NCI-H774 (cell line): ENCODE data around the gene SPAG17.

Source experiments
- DNase-seq: peaks from one replicate; lab custom pipeline; 2025; lab: John Stamatoyannopoulos, UW

Gene SPAG17

GRCh38 chr1:118185084-118185832 lies at the start of gene SPAG17:
Gene SPAG17, minus strand, starts transcription at chr1:118185228. Its CDS starts 71 bp downstream, at chr1:118185157.
- peak; percentile 75 for DNase-seq

- no peak for DNase-seq
Observed at GRCh38 chr1:118225471-118225870, 40.4 kb upstream of the SPAG17 start.

- DNase-seq: no peak
Observed at GRCh38 chr1:118223426-118223825, 38.4 kb upstream of the SPAG17 start.

DNA sequence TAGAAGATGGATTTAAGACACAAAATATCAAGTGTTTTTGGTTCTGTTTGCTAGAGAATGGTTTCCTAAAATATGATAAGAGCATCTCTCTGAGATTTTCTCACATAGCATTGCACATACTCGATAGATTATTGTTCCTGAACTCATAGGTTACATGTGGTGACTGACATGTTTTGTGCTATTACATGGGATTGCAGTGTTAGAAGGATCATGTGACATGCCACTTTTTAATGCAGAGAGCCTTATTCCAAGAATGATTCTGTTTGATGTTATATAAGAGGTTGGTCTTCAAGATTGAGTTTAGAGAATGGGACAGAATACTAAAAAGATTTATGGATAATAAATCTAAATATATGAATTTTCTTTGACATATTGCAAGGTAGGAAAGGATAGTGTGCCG lies 34.4 kb upstream of the SPAG17 start:
- no peak for DNase-seq

- DNase-seq: peak; percentile 17
Observed at GRCh38 chr1:118217141-118217838, 32.3 kb upstream of the SPAG17 start.

GRCh38 chr1:118214866-118215265 lies 29.8 kb upstream of the SPAG17 start:
- DNase-seq: no peak

- no peak for DNase-seq
Observed at GRCh38 chr1:118210723-118211110, 25.7 kb upstream of the SPAG17 start.

- no peak for DNase-seq
Observed at GRCh38 chr1:118210051-118210722, 25.2 kb upstream of the SPAG17 start.

GRCh38 chr1:118209648-118210047 lies 24.6 kb upstream of the SPAG17 start:
- DNase-seq: no peak

- no peak for DNase-seq
Observed at GRCh38 chr1:118206966-118207365, 21.9 kb upstream of the SPAG17 start.

DNA sequence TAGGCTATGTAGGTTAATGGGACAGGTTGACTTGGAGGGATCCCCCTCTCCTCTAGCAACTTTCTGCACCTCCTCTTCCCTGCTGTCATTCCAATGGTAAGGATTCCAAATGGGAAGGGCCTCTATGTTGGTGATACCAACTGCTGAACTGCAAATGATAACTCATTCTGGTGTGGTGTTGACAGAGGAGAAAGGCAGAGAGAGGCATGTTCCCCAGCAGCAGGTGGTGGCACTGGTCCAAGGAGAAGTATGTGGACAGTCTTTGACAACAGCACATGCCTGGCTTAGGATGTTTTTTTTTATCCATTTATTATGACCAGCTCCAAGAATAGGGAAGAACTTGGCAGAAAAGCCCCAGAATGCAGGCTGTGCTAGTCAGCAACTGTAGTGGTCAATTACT lies 19.6 kb upstream of the SPAG17 start:
- DNase-seq: peak; percentile 10

GRCh38 chr1:118204105-118204504 lies 19.1 kb upstream of the SPAG17 start:
- DNase-seq: no peak

DNA sequence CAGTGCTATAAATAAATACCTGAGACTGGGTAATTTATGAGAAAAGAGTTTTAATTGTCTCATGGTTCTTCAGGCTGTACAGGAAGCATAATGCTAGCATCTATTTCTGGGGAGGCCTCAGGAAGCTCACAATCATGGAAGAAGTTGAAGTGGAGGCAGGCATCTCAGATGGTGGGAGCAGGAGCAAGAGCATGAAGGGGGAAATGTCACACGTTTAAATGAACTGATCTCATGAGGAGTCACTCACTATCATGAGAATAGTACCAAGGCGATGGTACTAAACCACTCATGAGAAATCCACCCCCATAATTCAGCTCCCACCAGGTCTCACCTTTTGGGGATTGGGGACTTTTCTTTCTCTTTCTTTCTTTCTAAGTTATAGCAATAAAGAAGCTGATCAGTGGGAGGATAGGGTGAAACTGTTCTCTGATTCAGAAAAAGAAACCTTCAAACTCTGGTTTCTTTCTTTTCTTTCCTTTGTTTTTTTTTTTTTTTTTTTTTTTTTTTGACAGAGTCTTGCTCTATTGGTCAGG lies 17.1 kb upstream of the SPAG17 start:
- no peak for DNase-seq

DNA sequence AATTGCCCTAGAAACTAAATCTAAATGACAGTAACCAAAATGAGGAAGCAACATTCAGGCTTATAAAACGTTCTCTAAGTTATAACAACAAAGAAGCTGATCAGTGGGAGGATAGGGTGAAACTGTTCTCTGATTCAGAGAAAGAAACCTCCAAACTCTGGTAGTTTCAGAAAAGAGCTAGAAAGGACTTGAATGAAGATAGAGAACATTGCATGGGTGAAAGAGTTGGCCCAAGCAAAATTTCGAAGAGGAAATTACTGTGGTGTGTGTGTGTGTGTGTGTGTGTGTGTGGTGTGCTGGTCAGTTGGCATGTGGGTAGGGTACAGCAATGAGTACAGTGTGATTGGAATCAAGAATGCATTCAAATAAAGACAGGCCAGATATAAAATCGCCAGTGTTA lies 16.5 kb upstream of the SPAG17 start:
- DNase-seq: no peak

DNA sequence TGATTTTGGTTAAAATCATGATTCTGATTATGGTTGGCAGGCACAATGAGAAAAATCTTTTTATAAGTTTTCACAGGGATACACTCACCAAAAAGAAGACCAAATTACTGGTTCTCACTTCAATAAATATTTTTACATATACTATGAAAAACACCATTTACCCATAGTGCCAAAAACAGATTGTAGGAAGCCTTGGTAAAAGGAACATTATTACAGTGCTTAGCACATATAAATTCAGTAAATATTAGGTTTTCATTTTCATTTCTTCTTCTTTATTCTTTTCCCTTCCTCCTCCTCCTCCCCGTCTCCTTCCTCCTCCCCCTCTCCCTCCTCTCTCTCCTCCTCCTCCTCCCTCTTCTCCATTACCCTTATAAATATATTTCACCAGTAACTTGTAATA lies 15.8 kb upstream of the SPAG17 start:
- no peak for DNase-seq

DNA sequence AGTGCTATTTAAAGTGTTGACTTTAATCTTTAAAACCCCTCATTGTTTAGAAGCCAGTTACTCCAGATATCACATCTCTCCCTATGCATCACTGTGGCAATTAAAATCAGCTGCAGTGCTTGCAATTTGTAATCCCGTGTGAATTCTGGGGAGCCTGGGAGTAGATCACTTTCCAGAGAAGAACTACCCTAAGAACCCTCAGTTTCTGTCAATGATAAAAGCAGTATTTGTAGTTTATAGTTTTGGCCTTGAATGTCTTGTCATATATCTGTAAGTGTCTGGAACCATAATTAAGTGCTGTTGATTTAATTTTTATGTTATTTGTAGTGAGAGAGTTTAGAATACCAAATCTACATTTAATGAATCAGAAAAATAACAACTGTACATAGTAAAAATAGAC lies 5.5 kb upstream of the SPAG17 start:
- no peak for DNase-seq

DNA sequence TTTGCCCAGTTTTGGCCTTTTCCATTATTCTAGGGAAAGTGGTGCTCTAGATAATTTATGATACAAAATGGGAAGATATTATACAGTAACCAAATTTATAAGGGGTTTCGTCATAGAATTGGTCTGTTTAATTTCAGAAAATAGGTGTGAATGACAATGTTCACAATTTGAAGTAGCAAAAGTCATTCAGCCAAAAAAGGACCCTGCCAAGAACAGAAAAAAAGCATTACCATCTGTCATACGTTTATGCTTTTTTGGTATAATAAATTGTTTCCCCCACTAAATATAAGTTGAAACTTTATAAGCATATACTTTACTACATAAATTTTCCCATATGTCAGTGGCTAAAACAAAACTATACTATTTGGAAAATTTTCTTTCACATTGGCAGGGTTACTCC lies 4.5 kb upstream of the SPAG17 start:
- DNase-seq: no peak

DNA sequence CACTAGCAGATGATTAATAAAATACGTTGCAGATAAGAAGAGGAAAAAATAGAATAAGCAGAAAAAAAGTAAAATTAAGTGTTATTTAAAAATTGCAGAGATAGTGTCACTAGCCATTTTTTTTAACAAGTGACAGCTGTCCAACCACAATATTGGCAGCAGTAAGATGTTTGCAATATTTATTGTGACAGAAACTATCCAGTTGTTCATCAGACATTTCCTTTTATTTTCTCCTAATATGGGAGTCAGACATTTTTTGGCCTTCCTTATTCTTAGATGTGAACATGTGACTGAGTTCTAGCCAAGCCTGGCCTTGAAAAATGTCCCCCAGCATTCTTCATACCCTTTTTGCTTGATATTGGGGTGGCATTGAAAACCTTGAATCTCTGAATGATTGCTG lies 3.4 kb upstream of the SPAG17 start:
- no peak for DNase-seq

GRCh38 chr1:118186026-118186425 lies 998 bp upstream of the SPAG17 start:
- no peak for DNase-seq

- DNase-seq: no peak
Observed at GRCh38 chr1:118184739-118185083, 317 bp downstream of the SPAG17 start.

DNA sequence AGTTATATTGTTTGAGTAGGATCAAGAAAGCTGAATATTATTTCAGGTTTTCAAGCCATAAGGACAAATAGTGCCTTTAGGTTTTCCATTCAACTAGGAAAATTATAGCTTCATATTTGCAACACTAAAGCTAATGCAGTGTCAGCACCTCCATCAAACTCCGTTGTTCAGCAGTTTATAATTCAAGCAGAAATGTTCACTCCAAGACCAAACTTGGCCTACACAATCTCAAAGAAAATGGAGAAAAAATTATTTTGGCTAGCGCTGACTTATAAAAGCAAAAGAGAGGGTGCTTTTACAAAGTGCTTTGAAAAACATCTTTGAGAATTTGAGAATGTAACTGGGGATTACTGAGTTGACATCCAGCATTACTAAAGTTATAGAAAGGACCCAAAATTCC lies 1.4 kb downstream of the SPAG17 start:
- no peak for DNase-seq

DNA sequence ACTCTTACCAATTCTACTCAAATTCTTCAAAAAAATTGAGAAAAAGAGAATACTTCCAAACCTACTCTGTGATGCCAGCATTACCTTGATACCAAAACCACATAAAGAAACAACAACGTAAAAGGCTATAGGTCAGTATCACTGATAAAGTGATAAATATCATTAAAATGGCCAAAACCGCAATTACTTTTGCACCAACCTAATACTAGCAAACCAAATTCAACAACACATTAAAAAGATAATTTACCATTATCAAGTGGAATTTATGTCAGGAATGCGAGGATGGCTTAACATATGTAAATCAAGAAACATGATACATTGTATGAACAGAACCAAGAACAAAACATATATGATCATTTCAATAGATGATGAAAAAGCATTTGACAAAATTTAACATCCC lies 7.0 kb downstream of the SPAG17 start:
- no peak for DNase-seq

- no peak for DNase-seq
Observed at GRCh38 chr1:118169016-118169415, 16.0 kb downstream of the SPAG17 start.
